Globus pallidus (tissue), 1 donor: ENCODE measurements around the gene FUNDC2.

Experiments
- DNase-seq: peaks from one replicate; pipeline ENCODE4 v3.0.0-alpha.2; 2015; ENCODE audit warnings: low spot score

Gene FUNDC2

GRCh38 chrX:155070038-155070437, 43.4 kb downstream of the FUNDC2 start:
- no peak for DNase-seq

GRCh38 chrX:155070663-155070974, 44.0 kb downstream of the FUNDC2 start:
- no peak for DNase-seq

- DNase-seq = peak; percentile 79
Measured at GRCh38 chrX:155070975-155071693, 44.5 kb downstream of the FUNDC2 start, which contains the start of the genes BRCC3, CMC4 and MTCP1. BRCC3 (plus strand) TSS chrX:155071508; CDS start chrX:155071528, 20 bp downstream. CMC4 (minus strand) TSS chrX:155071136; CDS start chrX:155064023, 7,113 bp downstream. MTCP1 (minus strand) TSS chrX:155071136; CDS start chrX:155066010, 5,126 bp downstream.

- DNase-seq = no peak
Measured at GRCh38 chrX:155071694-155072280, 45.1 kb downstream of the FUNDC2 start.

GRCh38 chrX:155086202-155086840, 59.7 kb downstream of the FUNDC2 start:
- no peak for DNase-seq

- no peak for DNase-seq
Measured at GRCh38 chrX:155086961-155087735, 60.5 kb downstream of the FUNDC2 start.

GRCh38 chrX:155094468-155095061, 67.9 kb downstream of the FUNDC2 start:
- no peak for DNase-seq

GRCh38 chrX:155105919-155106318, 79.3 kb downstream of the FUNDC2 start:
- no peak for DNase-seq

GRCh38 chrX:155108427-155108826, 81.8 kb downstream of the FUNDC2 start:
- DNase-seq = no peak
